Parathyroid adenoma (tissue), 2 donors: ENCODE results near the gene LARP4.
"Not testable (repeated sequence)": the region's sequence is repeated elsewhere in the genome, so short reads cannot be mapped to it uniquely, and the experiment has no call there.

ENCODE experiments used
- H2AFZ ChIP-seq: fragments of 300-600 bp; sonication (generic); one replicate; pipeline ENCODE4 v1.7.0; 2017; ENCODE audit warnings: antibody characterized with exemption, mild to moderate bottlenecking
- H3K27ac ChIP-seq: fragments of 300-600 bp; sonication (generic); one replicate; pipeline ENCODE4 v1.7.0; 2017
- H3K27me3 ChIP-seq: fragments of 300-600 bp; sonication (generic); one replicate; pipeline ENCODE4 v1.7.0; 2017; ENCODE audit warnings: low read length; ENCODE audit not compliant: control insufficient read depth, insufficient read depth
- H3K36me3 ChIP-seq: fragments of 300-600 bp; sonication (generic); one replicate; pipeline ENCODE4 v1.7.0; 2017; ENCODE audit warnings: low read length; ENCODE audit not compliant: control insufficient read depth, insufficient read depth
- H3K4me1 ChIP-seq: fragments of 300-600 bp; sonication (generic); one replicate; pipeline ENCODE4 v1.7.0; 2017; ENCODE audit warnings: control low read depth
- H3K4me2 ChIP-seq: fragments of 300-600 bp; sonication (generic); one replicate; pipeline ENCODE4 v1.7.0; 2017; ENCODE audit warnings: low read length
- H3K4me3 ChIP-seq: fragments of 300-600 bp; sonication (generic); one replicate; pipeline ENCODE4 v1.7.0; 2017; ENCODE audit warnings: low read depth, low read length
- H3K79me2 ChIP-seq: fragments of 300-600 bp; sonication (generic); one replicate; pipeline ENCODE4 v1.7.0; 2017; ENCODE audit warnings: control low read depth
- H3K9ac ChIP-seq: fragments of 300-600 bp; sonication (generic); one replicate; pipeline ENCODE4 v1.7.0; 2017; ENCODE audit warnings: mild to moderate bottlenecking
- H3K9me3 ChIP-seq: fragments of 300-600 bp; sonication (generic); one replicate; pipeline ENCODE4 v1.7.0; 2017; ENCODE audit warnings: low read length; ENCODE audit not compliant: control insufficient read depth
- TF ChIP-seq, protein P1 (sequence below): fragments of 300-600 bp; sonication (generic); IDR thresholded peaks from one replicate; pipeline ENCODE4 v1.7.0; 2017; ENCODE audit warnings: antibody characterized with exemption, mild to moderate bottlenecking
- donor health status: primary hyperparathyroidism.

Gene LARP4

GRCh38 chr12:50404307-50404706, 3.6 kb downstream of the LARP4 start:
- Histone ChIP-seq H3K79me2 (peaks cover 49% of the 10 kb centered on the region), H3K27ac (no peak overlapping the region), H3K4me1 (peaks cover 2% of the 10 kb centered on the region), H3K9ac (no peak overlapping the region), H3K9me3 (no peaks in the 10 kb centered on the region), H3K4me2 (no peak overlapping the region), H3K36me3 (no peaks in the 10 kb centered on the region), H3K27me3 (no peaks in the 10 kb centered on the region), H2AFZ (no peak overlapping the region), H3K4me3 (no peak overlapping the region)
- TF ChIP-seq, protein P1, sequence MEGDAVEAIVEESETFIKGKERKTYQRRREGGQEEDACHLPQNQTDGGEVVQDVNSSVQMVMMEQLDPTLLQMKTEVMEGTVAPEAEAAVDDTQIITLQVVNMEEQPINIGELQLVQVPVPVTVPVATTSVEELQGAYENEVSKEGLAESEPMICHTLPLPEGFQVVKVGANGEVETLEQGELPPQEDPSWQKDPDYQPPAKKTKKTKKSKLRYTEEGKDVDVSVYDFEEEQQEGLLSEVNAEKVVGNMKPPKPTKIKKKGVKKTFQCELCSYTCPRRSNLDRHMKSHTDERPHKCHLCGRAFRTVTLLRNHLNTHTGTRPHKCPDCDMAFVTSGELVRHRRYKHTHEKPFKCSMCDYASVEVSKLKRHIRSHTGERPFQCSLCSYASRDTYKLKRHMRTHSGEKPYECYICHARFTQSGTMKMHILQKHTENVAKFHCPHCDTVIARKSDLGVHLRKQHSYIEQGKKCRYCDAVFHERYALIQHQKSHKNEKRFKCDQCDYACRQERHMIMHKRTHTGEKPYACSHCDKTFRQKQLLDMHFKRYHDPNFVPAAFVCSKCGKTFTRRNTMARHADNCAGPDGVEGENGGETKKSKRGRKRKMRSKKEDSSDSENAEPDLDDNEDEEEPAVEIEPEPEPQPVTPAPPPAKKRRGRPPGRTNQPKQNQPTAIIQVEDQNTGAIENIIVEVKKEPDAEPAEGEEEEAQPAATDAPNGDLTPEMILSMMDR, result no peak

GRCh38 chr12:50411051-50411660, 10.5 kb downstream of the LARP4 start:
- Histone ChIP-seq H3K79me2 (peaks cover 80% of the 10 kb centered on the region), H3K9ac (no peak overlapping the region), H2AFZ (no peak overlapping the region), H3K27me3 (no peaks in the 10 kb centered on the region), H3K27ac (no peak overlapping the region), H3K4me1 (no peaks in the 10 kb centered on the region), H3K4me2 (no peak overlapping the region), H3K36me3 (no peaks in the 10 kb centered on the region), H3K4me3 (no peak overlapping the region), H3K9me3 (no peaks in the 10 kb centered on the region)
- TF ChIP-seq, protein P1, result no peak

DNA sequence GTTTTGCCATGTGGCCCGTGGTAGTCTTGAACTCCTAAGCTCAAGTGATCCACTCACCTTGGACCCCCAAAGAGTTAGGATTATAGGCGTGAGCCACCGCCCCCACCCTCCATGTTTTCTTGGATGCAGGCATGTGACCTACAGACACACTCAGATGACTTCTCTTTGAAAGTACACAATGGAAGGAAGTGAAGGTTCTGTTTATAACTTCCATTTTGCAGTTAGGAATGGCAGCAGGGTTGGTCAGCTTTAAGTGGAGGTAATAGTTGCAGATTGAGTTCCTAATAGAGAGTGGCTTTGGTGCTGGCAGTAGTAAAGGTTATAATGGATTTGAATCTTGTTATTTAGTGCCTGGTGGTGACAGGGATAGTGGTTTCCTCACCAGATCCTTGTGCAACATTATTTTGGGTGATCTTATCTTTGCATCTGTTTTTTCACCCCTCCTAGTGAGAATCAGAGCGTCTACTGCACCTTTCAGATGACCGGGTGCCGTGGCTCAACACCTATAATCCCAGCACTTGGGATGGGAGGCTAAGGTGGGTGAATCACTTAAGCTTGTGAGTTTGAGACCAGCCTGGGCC, 15.3 kb downstream of the LARP4 start:
- TF ChIP-seq, protein P1, result no peak
- Histone ChIP-seq H3K79me2 (peaks cover 64% of the 10 kb centered on the region), H3K4me2 (no peak overlapping the region), H2AFZ (no peak overlapping the region), H3K4me3 (no peak overlapping the region), H3K36me3 (no peaks in the 10 kb centered on the region), H3K9me3 (no peaks in the 10 kb centered on the region), H3K4me1 (no peaks in the 10 kb centered on the region), H3K27me3 (no peaks in the 10 kb centered on the region), H3K9ac (no peak overlapping the region), H3K27ac (no peak overlapping the region)

DNA sequence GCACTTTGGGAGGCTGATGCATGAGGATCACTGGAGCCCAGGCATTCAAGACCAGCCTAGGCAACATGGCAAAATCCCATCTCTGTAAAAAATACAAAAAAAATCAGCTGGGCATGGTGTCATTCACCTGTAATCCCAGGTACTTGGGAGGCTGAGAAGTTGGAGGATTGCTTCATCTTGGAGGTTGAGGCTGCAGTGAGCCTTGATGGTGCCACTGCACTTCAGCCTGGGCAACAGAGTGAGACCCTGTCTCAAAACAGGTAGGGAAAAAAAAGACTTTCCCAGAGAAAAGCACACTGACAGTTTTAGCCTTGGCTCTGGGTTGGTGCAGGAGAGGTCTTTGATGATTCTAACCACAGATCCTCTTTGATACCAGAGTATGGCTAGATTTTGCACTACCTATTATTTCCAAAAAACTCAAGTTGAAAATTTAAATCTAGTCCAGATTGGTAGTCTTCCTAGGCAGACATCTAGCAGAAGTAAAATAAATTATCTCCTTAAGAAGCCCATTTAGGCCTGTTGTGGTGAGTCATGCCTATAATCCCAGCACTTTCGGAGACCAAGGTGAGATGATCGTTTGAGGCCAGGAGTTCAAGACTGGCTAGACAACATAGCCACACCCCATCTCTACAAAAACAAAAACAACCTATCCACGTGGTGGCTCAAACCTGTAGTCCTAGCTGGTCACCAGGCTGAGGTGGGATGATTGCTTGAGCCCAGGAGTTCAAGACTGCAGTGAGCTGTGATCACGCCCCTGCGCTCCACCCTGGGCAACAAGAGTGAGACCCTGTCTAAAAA, 18.6 kb downstream of the LARP4 start:
- TF ChIP-seq, protein P1, result no peak
- no peak overlapping the region for H2AFZ ChIP-seq

GRCh38 chr12:50422855-50423254, 22.2 kb downstream of the LARP4 start:
- H3K4me3 ChIP-seq, H3K27me3 ChIP-seq, H3K9me3 ChIP-seq, H3K4me2 ChIP-seq, H3K36me3 ChIP-seq, H3K9ac ChIP-seq, H3K4me1 ChIP-seq, H2AFZ ChIP-seq, H3K27ac ChIP-seq: not testable (repeated sequence)
- peaks cover 41% of the 10 kb centered on the region for H3K79me2 ChIP-seq

More for the DNA sequence above, 18.6 kb downstream of the LARP4 start:
- H3K9ac ChIP-seq, result no peak overlapping the region
- H3K4me3 ChIP-seq, result no peak overlapping the region
- H3K4me1 ChIP-seq, result no peaks in the 10 kb centered on the region
- no peak overlapping the region for H3K4me2 ChIP-seq
- H3K27ac ChIP-seq, result no peak overlapping the region
- H3K79me2 ChIP-seq, result peaks cover 48% of the 10 kb centered on the region
- H3K27me3 ChIP-seq, result no peaks in the 10 kb centered on the region
- H3K36me3 ChIP-seq, result no peaks in the 10 kb centered on the region
- H3K9me3 ChIP-seq, result no peaks in the 10 kb centered on the region

GRCh38 chr12:50423342-50423741, 22.7 kb downstream of the LARP4 start:
- H3K27ac ChIP-seq, H3K9ac ChIP-seq, H3K27me3 ChIP-seq, H3K4me1 ChIP-seq, H2AFZ ChIP-seq, H3K9me3 ChIP-seq, H3K36me3 ChIP-seq, H3K4me3 ChIP-seq, H3K4me2 ChIP-seq: not testable (repeated sequence)
- peaks cover 37% of the 10 kb centered on the region for H3K79me2 ChIP-seq
